Measurements from ENCODE around the gene RICTOR.

RICTOR gene

DNA sequence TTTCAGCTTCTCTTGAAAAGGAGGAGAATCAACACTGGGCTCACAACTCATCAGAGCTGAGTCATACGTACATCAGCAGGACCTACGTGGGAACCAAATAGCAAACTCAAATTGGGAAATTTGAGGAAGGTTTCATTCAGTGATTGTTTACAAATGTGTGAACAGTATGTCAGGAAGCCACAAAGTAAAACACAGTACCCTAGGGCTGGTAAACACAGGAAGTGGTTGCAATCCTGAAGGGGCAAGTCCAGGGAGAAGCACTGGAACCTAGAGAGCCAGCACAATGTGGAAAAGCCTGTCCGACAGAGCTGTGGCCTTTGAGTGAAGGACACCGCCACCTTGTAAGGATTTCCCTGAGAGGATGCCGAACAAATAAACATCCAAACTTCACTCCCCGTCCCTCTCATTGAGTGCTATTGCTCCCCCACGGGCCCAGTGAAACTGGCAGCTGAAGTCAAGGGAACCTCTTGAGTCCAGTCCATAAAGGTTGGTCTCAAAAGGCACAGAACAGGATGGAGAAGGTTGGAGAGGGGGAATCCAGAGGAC, 26.7 kb upstream of the RICTOR start:
- Histone ChIP-seq H3K4me2 (ENCODE audit: low read depth, low read length, poor library complexity, severe bottlenecking) (no peak overlapping the region), H3F3A (ENCODE audit: insufficient read depth) (no peaks in the 10 kb centered on the region), H3K9me3 (ENCODE audit: insufficient read depth, low read length) (no peaks in the 10 kb centered on the region), H4K20me1 (ENCODE audit: low read depth, low read length) (no peaks in the 10 kb centered on the region), H3K36me3 (ENCODE audit: low read length) (no peaks in the 10 kb centered on the region), H3K27ac (ENCODE audit: low read depth, low read length) (no peak overlapping the region), H3K27me3 (ENCODE audit: low read length) (no peaks in the 10 kb centered on the region), H3K9me2 (replicated peaks; ENCODE audit: insufficient read depth, low read length) (no peaks in the 10 kb centered on the region), H2AFZ (ENCODE audit: low read depth, low read length, severe bottlenecking) (no peak overlapping the region), H3K4me3 (ENCODE audit: insufficient read depth, low read length, poor library complexity, severe bottlenecking) (no peak overlapping the region), H3K79me2 (ENCODE audit: insufficient read depth, low read length) (no peaks in the 10 kb centered on the region), H3K9ac (ENCODE audit: low read length) (no peak overlapping the region)
- TF ChIP-seq EZH2phosphoT487 (conservative IDR thresholded peaks at IDR 0.05; ENCODE audit: low read length) (no peak), CTCF (IDR thresholded peaks at IDR 0.05; ENCODE audit: insufficient read depth, low read length, poor library complexity, severe bottlenecking) (no peak)

GRCh38 chr5:39100301-39100850, 26.2 kb upstream of the RICTOR start:
- Histone ChIP-seq H2AFZ (ENCODE audit: low read depth, low read length, severe bottlenecking) (no peak overlapping the region), H3K4me2 (ENCODE audit: low read depth, low read length, poor library complexity, severe bottlenecking) (no peak overlapping the region)

GRCh38 chr5:39099831-39100230, 25.6 kb upstream of the RICTOR start:
- Histone ChIP-seq H3K4me3 (ENCODE audit: insufficient read depth, low read length, poor library complexity, severe bottlenecking) (no peak overlapping the region), H3K79me2 (ENCODE audit: insufficient read depth, low read length) (no peaks in the 10 kb centered on the region), H3K27ac (ENCODE audit: low read depth, low read length) (no peak overlapping the region), H2AFZ (ENCODE audit: low read depth, low read length, severe bottlenecking) (no peak overlapping the region), H3K9me3 (ENCODE audit: insufficient read depth, low read length) (no peaks in the 10 kb centered on the region), H3F3A (ENCODE audit: insufficient read depth) (no peaks in the 10 kb centered on the region), H3K27me3 (ENCODE audit: low read length) (no peaks in the 10 kb centered on the region), H4K20me1 (ENCODE audit: low read depth, low read length) (no peaks in the 10 kb centered on the region), H3K9ac (ENCODE audit: low read length) (no peak overlapping the region), H3K4me2 (ENCODE audit: low read depth, low read length, poor library complexity, severe bottlenecking) (no peak overlapping the region), H3K36me3 (ENCODE audit: low read length) (no peaks in the 10 kb centered on the region), H3K9me2 (replicated peaks; ENCODE audit: insufficient read depth, low read length) (no peaks in the 10 kb centered on the region)
- TF ChIP-seq EZH2phosphoT487 (conservative IDR thresholded peaks at IDR 0.05; ENCODE audit: low read length) (no peak), CTCF (IDR thresholded peaks at IDR 0.05; ENCODE audit: insufficient read depth, low read length, poor library complexity, severe bottlenecking) (no peak)

More at GRCh38 chr5:39100301-39100850, 26.2 kb upstream of the RICTOR start:
- TF ChIP-seq EZH2phosphoT487 (conservative IDR thresholded peaks at IDR 0.05; ENCODE audit: low read length) = no peak
- no peak for TF ChIP-seq CTCF (IDR thresholded peaks at IDR 0.05; ENCODE audit: insufficient read depth, low read length, poor library complexity, severe bottlenecking)
- Histone ChIP-seq H3K36me3 (ENCODE audit: low read length) (no peaks in the 10 kb centered on the region), H3K4me3 (ENCODE audit: insufficient read depth, low read length, poor library complexity, severe bottlenecking) (no peak overlapping the region), H3K27ac (ENCODE audit: low read depth, low read length) (no peak overlapping the region), H3F3A (ENCODE audit: insufficient read depth) (no peaks in the 10 kb centered on the region), H3K9me2 (replicated peaks; ENCODE audit: insufficient read depth, low read length) (no peaks in the 10 kb centered on the region), H3K79me2 (ENCODE audit: insufficient read depth, low read length) (no peaks in the 10 kb centered on the region), H3K9ac (ENCODE audit: low read length) (no peak overlapping the region), H3K9me3 (ENCODE audit: insufficient read depth, low read length) (no peaks in the 10 kb centered on the region), H3K27me3 (ENCODE audit: low read length) (no peaks in the 10 kb centered on the region), H4K20me1 (ENCODE audit: low read depth, low read length) (no peaks in the 10 kb centered on the region)

Measured in SU-DHL-6 (cell line).